HUES6 (cell line): ENCODE data around the gene MYO3B.

Experiments used
- H3K27ac ChIP-seq: 2 replicates; pipeline ENCODE4 v1.7.0; 2013; ENCODE audit warnings: low read depth, mild to moderate bottlenecking, low read length, inconsistent platforms
- H3K27me3 ChIP-seq: 2 replicates; pipeline ENCODE4 v1.6.1; 2013; ENCODE audit warnings: low read length; ENCODE audit not compliant: control insufficient read depth, insufficient read depth
- H3K36me3 ChIP-seq: 2 replicates; pipeline ENCODE4 v1.6.1; 2013; ENCODE audit warnings: low read length; ENCODE audit not compliant: control insufficient read depth, insufficient read depth
- H3K4me1 ChIP-seq: 2 replicates; pipeline ENCODE4 v1.6.1; 2013; ENCODE audit warnings: low read length; ENCODE audit not compliant: control insufficient read depth, insufficient read depth
- H3K4me3 ChIP-seq: 2 replicates; pipeline ENCODE4 v1.5.1; 2013; ENCODE audit warnings: low read depth, low read length
- H3K9ac ChIP-seq: one replicate; pipeline ENCODE4 v1.6.1; 2013; ENCODE audit warnings: mild to moderate bottlenecking, low read length
- H3K9me3 ChIP-seq: 2 replicates; pipeline ENCODE4 v1.6.1; 2013; ENCODE audit warnings: low read depth, low read length; ENCODE audit not compliant: control insufficient read depth, insufficient read depth

MYO3B gene

DNA sequence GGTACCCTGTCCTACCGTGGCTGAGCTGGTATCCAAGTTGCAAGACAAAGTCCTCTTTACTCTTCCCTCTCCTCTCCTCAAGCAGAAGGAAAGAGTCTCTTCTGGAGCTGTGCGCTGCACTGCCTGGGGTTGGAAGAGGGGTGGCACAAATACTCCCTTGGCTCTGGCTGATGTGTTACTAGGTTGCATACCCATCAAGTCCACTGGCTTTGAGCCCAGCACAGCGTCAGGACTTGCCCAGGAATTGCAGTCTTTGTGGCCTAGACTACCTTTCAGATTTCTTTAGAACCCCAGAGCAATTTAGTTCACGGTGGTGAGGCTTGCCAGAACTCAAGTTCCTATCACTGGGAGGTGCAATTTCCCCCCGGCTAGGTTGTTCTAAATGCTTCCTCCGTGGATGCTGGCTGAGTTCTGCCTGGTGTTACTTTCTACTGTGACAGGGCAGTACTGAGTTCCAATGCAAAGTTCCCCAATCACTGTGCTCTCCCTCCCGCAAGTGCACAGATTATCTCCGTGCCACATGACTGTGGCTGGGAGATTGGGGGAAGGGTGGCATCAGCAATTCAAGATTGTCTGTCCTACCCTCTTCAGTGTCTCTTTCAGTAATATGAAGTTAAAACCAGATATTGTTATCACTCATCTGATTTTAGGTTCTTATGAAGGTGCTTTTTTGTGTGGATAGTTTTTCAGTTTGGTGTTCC is 13.4 kb downstream of the MYO3B start:
- Histone ChIP-seq H3K4me1 (0 out of 2 replicates have a peak, but pooled peaks cover under 1% of the 10 kb centered on the region), H3K4me3 (no peak overlapping the region), H3K27me3 (no peaks in the 10 kb centered on the region), H3K9ac (no peak overlapping the region), H3K36me3 (no peaks in the 10 kb centered on the region), H3K27ac (no peak overlapping the region), H3K9me3 (peaks cover 24% of the 10 kb centered on the region)

DNA sequence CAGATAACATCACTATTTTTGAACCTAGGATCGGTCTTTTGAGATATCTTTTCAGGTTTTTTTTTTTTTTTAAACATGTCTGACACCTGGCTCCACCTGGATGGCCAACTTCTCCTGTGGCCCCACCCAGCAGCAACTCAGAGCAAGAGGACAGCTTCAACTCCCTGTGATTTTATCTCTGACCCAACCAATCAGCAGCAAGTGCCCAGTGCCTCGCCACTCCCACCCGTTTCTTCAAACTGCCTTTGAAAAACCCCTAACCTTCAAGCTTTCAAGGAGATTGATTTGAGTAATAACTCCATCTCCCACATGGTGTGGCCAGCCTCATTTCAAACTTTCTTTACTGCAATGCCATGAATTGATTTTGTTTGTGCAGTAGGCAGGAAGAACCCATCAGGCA is 19.0 kb downstream of the MYO3B start:
- H3K27me3 ChIP-seq = no peaks in the 10 kb centered on the region
- peaks cover 6% of the 10 kb centered on the region; the same call in 1 of the 2 replicates for H3K4me1 ChIP-seq
- H3K9me3 ChIP-seq = no peaks in the 10 kb centered on the region
- H3K36me3 ChIP-seq = no peaks in the 10 kb centered on the region
- no peak overlapping the region for H3K9ac ChIP-seq
- no peak overlapping the region for H3K4me3 ChIP-seq
- H3K27ac ChIP-seq = no peak overlapping the region

DNA sequence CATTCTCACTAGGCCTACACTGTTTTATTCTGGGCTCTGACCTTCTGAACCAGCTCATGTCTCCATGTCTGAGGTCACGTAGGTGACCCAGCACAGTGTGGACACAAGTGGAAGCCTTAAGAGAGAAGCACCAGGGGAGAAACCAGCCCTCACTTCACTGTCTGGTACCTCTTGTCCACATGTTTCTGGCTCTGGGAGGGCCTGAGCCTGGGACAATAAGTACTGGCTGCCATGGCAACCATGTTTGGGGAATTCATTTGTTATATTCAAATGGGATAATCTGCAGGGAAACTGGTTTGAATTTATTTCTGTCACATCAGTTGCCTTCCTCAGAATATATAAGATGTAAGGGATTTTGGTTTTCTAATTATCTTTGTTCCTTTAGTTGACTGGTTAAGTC is 23.3 kb downstream of the MYO3B start:
- Histone ChIP-seq H3K27me3 (no peaks in the 10 kb centered on the region), H3K4me3 (no peak overlapping the region), H3K36me3 (no peaks in the 10 kb centered on the region; the same call in 1 of the 2 replicates), H3K9me3 (peaks cover 3% of the 10 kb centered on the region; the same call in 1 of the 2 replicates), H3K27ac (no peak overlapping the region), H3K4me1 (peaks cover 5% of the 10 kb centered on the region; the same call in 1 of the 2 replicates), H3K9ac (no peak overlapping the region)

DNA sequence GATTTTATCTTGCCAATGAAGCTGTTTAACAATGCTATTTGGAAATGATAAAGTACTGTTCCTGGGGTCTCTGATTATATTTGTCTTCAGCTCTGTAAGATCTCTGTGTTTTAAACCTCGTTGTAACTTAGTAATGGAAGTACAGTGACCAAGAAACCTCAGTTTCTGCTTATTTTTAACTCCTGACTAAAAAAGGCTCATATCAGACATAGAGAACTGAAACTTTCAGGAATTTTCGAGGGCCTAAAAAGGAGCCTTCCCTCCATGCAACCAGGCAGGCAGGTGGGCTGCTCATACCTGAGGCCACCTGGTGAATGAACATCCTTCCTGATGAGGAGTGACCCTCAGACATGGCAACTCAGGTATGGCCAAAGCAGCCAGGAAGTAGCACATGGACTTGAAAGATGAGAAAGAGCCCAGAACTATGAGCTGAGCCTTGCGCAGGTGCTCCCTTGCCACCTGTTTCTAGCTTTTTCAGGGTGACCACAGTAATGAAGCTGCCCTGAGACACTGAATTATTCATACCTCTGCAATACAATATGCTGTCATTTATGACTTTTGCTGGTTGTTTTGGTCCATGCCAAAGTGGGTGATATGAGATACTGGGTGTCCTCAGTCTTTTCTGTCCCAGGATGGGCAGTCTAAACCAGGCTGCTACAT is 23.9 kb downstream of the MYO3B start:
- H3K4me3 ChIP-seq = no peak overlapping the region
- no peak overlapping the region for H3K27ac ChIP-seq

DNA sequence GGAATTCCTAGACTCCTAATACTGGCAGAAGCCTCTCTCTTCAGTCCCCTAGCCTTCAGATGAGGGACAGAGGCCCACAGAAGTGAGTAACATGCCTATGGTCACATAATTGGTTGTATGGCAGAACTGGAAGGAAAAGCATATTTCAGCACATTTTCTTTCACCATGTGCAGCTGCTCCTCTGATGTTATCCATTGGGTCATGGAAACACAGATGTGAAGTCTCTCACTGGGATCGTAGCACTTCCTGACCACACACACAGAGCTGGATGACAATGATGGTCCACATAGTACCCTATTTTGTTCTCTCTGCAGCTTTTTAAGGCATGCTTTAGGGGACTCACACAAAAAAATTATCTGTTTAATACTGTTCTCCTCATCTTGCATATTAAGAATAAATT is 24.5 kb downstream of the MYO3B start:
- Histone ChIP-seq H3K9me3 (peaks cover 14% of the 10 kb centered on the region; the same call in 1 of the 2 replicates), H3K4me1 (no peaks in the 10 kb centered on the region), H3K4me3 (no peak overlapping the region), H3K9ac (no peak overlapping the region), H3K36me3 (no peaks in the 10 kb centered on the region; the same call in 1 of the 2 replicates), H3K27me3 (no peaks in the 10 kb centered on the region), H3K27ac (no peak overlapping the region)

More for the DNA sequence above, 23.9 kb downstream of the MYO3B start:
- Histone ChIP-seq H3K36me3 (no peaks in the 10 kb centered on the region; the same call in 1 of the 2 replicates), H3K27me3 (no peaks in the 10 kb centered on the region), H3K9ac (no peak overlapping the region), H3K4me1 (no peaks in the 10 kb centered on the region; the same call in 1 of the 2 replicates), H3K9me3 (peaks cover 9% of the 10 kb centered on the region; the same call in 1 of the 2 replicates)

DNA sequence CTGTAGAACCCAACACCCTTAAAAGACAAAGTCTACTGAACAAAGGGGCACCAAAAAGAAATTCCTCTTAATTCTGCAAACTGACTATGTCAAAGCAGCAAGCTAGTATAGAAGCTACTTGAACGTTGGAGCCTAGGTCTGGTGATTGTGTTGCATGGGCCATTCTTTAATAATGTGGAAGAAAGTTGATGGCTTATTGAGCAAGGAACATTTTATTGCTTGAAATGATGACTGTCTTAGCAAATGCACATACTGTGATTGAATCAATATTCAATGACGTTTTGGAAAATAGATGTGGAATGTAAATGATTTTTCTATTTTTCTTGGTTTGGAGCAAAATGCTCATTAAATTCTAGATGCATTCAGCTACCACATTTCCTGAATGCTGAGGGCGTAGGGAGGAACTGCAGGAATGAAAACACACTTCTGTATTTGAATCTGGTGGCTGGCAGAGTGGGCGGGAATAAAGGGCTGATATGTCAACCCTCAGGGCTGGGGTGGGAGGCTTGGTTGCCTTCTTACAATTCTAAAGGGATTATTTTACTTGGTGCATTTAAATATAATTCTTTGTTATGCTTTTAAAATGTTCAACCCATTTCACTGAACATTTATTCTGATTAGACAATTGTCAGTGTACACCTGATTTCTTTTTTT is 26.5 kb downstream of the MYO3B start:
- Histone ChIP-seq H3K4me3 (no peak overlapping the region), H3K27ac (no peak overlapping the region), H3K36me3 (peaks cover 6% of the 10 kb centered on the region; the same call in 1 of the 2 replicates), H3K4me1 (no peaks in the 10 kb centered on the region), H3K27me3 (no peaks in the 10 kb centered on the region), H3K9ac (no peak overlapping the region), H3K9me3 (peaks cover 33% of the 10 kb centered on the region)

DNA sequence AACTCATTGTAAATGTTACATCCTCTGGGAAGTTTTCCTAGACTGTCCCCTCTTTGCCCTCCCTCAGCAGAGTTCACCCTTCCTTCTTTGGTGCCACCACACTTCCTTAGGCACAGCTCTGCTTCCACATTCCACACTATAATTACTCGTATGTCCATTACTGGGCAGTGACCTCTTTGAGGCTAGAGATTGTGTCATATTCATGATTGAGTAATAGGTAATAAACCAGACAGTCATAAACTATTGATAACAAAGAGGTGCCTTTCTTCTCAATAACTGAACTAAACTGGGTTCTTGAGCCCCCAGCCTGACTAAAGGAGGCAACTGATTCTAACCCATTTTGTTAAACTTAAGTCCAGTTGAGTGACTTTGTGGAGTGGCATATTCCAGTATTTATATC is 28.3 kb downstream of the MYO3B start:
- Histone ChIP-seq H3K27me3 (no peaks in the 10 kb centered on the region), H3K27ac (no peak overlapping the region), H3K4me1 (no peaks in the 10 kb centered on the region), H3K4me3 (no peak overlapping the region), H3K9me3 (peaks cover 37% of the 10 kb centered on the region), H3K9ac (no peak overlapping the region), H3K36me3 (peaks cover 6% of the 10 kb centered on the region; the same call in 1 of the 2 replicates)

DNA sequence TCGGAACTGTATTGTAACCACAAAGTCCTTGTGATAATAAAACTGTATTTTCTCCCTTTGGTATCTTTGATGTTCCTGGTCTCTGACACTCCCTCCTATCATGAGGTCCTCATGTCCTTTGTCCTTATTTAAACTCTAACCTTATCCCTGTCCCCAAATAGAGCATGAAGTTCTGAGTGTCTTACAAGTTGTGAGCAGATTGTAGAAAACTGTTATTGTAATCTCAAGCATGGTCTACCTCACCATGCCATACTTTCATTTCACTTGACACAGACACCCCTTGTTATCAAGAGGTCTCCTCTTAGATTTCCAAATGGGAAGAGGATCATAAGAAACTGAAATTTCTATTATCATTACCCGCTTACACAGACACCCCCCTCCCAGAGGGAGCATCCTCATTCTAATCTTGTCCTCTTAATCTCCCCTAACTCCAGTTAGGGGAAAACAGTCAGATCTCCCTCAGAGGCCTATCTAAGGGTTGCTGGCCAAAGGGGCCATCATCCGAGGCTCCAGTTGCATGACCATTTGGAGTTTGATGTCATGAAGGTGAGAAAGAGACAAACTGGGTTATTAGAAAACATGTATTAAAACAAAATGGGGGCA is 29.0 kb downstream of the MYO3B start:
- no peak overlapping the region for H3K9ac ChIP-seq
- H3K27ac ChIP-seq = no peak overlapping the region
- H3K27me3 ChIP-seq = no peaks in the 10 kb centered on the region
- no peaks in the 10 kb centered on the region for H3K4me1 ChIP-seq
- no peak overlapping the region for H3K4me3 ChIP-seq
- peaks cover 37% of the 10 kb centered on the region for H3K9me3 ChIP-seq
- H3K36me3 ChIP-seq = peaks cover 6% of the 10 kb centered on the region; the same call in 1 of the 2 replicates

DNA sequence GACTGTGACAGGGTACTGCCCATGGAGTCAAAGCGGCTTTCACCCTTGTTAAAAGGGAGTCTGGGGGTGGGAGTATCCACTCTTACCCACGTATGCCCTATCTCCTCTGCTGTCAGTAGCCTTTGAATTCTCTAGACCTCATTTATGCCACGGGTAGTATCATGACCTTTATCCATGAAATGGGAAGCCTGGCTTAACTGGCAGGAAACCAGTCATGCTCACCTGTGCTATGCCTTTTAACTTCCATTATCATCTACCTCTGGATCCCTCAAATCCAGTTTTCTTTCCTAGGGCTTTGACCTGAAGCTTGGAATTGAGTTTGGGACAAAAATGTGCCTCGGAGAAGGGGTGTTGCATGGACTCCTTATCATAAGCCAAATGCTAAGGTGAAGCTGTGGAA is 30.0 kb downstream of the MYO3B start:
- Histone ChIP-seq H3K27me3 (no peaks in the 10 kb centered on the region), H3K9me3 (peaks cover 37% of the 10 kb centered on the region), H3K36me3 (peaks cover 6% of the 10 kb centered on the region; the same call in 1 of the 2 replicates), H3K4me1 (peaks cover 7% of the 10 kb centered on the region), H3K4me3 (no peak overlapping the region), H3K9ac (no peak overlapping the region), H3K27ac (no peak overlapping the region)

DNA sequence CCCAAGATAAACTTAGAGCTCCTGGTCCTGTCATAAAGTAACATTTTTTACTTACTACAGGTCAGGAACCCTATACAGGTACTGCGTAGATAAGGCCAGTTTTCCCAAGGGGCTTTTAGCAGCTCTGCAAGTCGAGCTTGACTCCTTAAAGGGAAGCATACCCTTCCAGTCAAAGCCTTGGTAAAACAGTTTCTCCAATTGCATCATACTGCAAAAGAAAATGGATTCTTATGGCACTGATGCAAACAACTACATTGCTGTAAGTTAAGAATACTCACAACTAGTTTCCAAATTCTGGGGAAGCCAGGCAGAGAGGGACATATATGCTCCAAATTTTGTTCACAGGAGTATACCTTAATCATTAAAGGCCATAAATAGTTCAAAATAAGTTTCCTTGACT is 31.0 kb downstream of the MYO3B start:
- no peak overlapping the region for H3K27ac ChIP-seq
- peaks cover 6% of the 10 kb centered on the region; the same call in 1 of the 2 replicates for H3K36me3 ChIP-seq
- H3K27me3 ChIP-seq = no peaks in the 10 kb centered on the region
- peaks cover 18% of the 10 kb centered on the region for H3K4me1 ChIP-seq
- no peak overlapping the region for H3K4me3 ChIP-seq
- peaks cover 37% of the 10 kb centered on the region for H3K9me3 ChIP-seq
- no peak overlapping the region for H3K9ac ChIP-seq
